H1 (cell line): Measurements from ENCODE around the gene GALNT2. TPM values are rescaled to one million over a fixed set of nuclear protein-coding genes. Genes with fewer than 3 reads are reported as not detected.

ENCODE experiments used
- CTCF ChIA-PET: fragments of 300-600 bp; sonication (Branson Sonifier 250); formaldehyde crosslinking; loops from one replicate; lab custom pipeline; 2021; ENCODE audit not compliant: partially characterized antibody; lab: Charles Lee
- POLR2A ChIA-PET: fragments of 300-600 bp; sonication (Branson Sonifier 250); formaldehyde crosslinking; loops from one replicate; lab custom pipeline; 2021; ENCODE audit warnings: inconsistent platforms; ENCODE audit not compliant: partially characterized antibody; lab: Charles Lee
- DNase-seq, 2 experiments: peaks; one replicate each; pipeline versions ENCODE4 v3.0.0 to v3.0.0-alpha.2; 2010 to 2022; ENCODE audit warnings: low spot score in 2 of 2, low read depth in 1 of 2, mixed read lengths in 1 of 2
- FAIRE-seq: peaks from 2 replicates; lab custom pipeline; 2011; peaks lifted over from hg19 to GRCh38; lab: Jason Lieb, UNC
- H2AFZ ChIP-seq: 2 replicates; pipeline ENCODE4 v1.8.1; 2012; ENCODE audit warnings: low read length, inconsistent platforms
- H2AK5ac ChIP-seq: 2 replicates; pipeline ENCODE4 v1.6.1; 2013; ENCODE audit warnings: low read depth, low read length
- H2BK120ac ChIP-seq: replicated peaks from 2 replicates; pipeline ENCODE3; 2013; ENCODE audit warnings: low read depth, low read length, inconsistent platforms
- H2BK12ac ChIP-seq: 2 replicates; pipeline ENCODE4 v1.6.1; 2013; ENCODE audit warnings: low read depth, low read length
- H2BK15ac ChIP-seq: 2 replicates; pipeline ENCODE4 v1.6.1; 2013; ENCODE audit warnings: low read length
- H2BK20ac ChIP-seq: 2 replicates; pipeline ENCODE4 v1.6.1; 2013; ENCODE audit warnings: low read length
- H2BK5ac ChIP-seq: 2 replicates; pipeline ENCODE4 v1.6.1; 2013; ENCODE audit warnings: low read depth, low read length
- H3K14ac ChIP-seq: 2 replicates; pipeline ENCODE4 v1.6.1; 2013; ENCODE audit warnings: inconsistent platforms; ENCODE audit not compliant: insufficient read length
- H3K18ac ChIP-seq: 2 replicates; pipeline ENCODE4 v1.6.1; 2013; ENCODE audit warnings: low read length; ENCODE audit errors: extremely low read depth
- H3K23ac ChIP-seq: 2 replicates; pipeline ENCODE4 v1.6.1; 2013; ENCODE audit warnings: inconsistent platforms; ENCODE audit not compliant: insufficient read length
- H3K23me2 ChIP-seq: 2 replicates; pipeline ENCODE4 v1.6.1; 2013; ENCODE audit warnings: low read depth, low read length
- H3K27ac ChIP-seq: 2 replicates; pipeline ENCODE4 v1.6.1; 2011; ENCODE audit warnings: low read depth, low read length, inconsistent platforms
- H3K27me3 ChIP-seq, 4 experiments: replicated peaks in 1 of 4; 1 replicate in 1 of 4; 2 replicates in 3 of 4; pipeline versions ENCODE4 v1.6.1 to v1.8.1; 2011 to 2013; ENCODE audit warnings: low read length in 3 of 4, mild to moderate bottlenecking in 3 of 4, inconsistent platforms in 2 of 4, mixed read lengths in 2 of 4, moderate library complexity in 1 of 4; ENCODE audit not compliant: control insufficient read depth in 3 of 4, insufficient read depth in 3 of 4; ENCODE audit errors: extremely low read depth in 1 of 4
- H3K36me3 ChIP-seq, 4 experiments: 2 replicates each; pipeline versions ENCODE4 v1.6.1 to v1.8.1; 2011 to 2013; ENCODE audit warnings: mild to moderate bottlenecking in 4 of 4, low read length in 3 of 4, moderate library complexity in 2 of 4, control low read depth in 1 of 4, inconsistent platforms in 1 of 4; ENCODE audit not compliant: insufficient read depth in 4 of 4, control insufficient read depth in 2 of 4
- H3K4ac ChIP-seq: replicated peaks from 2 replicates; pipeline ENCODE3; 2013; ENCODE audit warnings: low read length, low read depth, mixed read lengths, inconsistent platforms; ENCODE audit not compliant: insufficient read length
- H3K4me1 ChIP-seq, 4 experiments: replicated peaks in 1 of 4; 1 replicate in 1 of 4; 2 replicates in 3 of 4; pipeline versions ENCODE4 v1.6.1 to v1.8.1; 2011 to 2013; ENCODE audit warnings: low read length in 3 of 4, inconsistent platforms in 2 of 4, mixed read lengths in 1 of 4; ENCODE audit not compliant: insufficient read depth in 4 of 4, control insufficient read depth in 3 of 4
- H3K4me2 ChIP-seq, 2 experiments: 2 replicates each; pipeline versions ENCODE4 v1.6.1 to v1.8.1; 2011 to 2013; ENCODE audit warnings: low read depth in 2 of 2, low read length in 2 of 2, control low read depth in 1 of 2, inconsistent platforms in 1 of 2, mild to moderate bottlenecking in 1 of 2; ENCODE audit not compliant: insufficient read depth in 1 of 2
- H3K4me3 ChIP-seq, 4 experiments: fragments of 200-600, 300-600 bp in 1 of 4; sonication (generic), shearing (Covaris generic), sonication (Bioruptor Twin) in 1 of 4; 2 replicates each; pipeline versions ENCODE4 v1.5.1 to v1.8.1; 2011 to 2016; ENCODE audit warnings: low read length in 4 of 4, low read depth in 3 of 4, control low read depth in 2 of 4, inconsistent platforms in 2 of 4, mild to moderate bottlenecking in 2 of 4, mixed read lengths in 1 of 4, moderate library complexity in 1 of 4; ENCODE audit not compliant: insufficient read depth in 2 of 4; ENCODE audit errors: extremely low read depth in 1 of 4
- H3K56ac ChIP-seq: replicated peaks from 2 replicates; pipeline ENCODE3; 2013; ENCODE audit warnings: low read depth, mild to moderate bottlenecking, mixed read lengths, low read length, inconsistent platforms; ENCODE audit not compliant: insufficient read length
- H3K79me1 ChIP-seq: 2 replicates; pipeline ENCODE4 v1.6.1; 2013; ENCODE audit warnings: low read depth, low read length, control low read depth
- H3K79me2 ChIP-seq, 2 experiments: 2 replicates each; pipeline versions ENCODE4 v1.6.1 to v1.8.1; 2012 to 2013; ENCODE audit warnings: low read length in 2 of 2, mild to moderate bottlenecking in 2 of 2, inconsistent platforms in 1 of 2; ENCODE audit not compliant: insufficient read depth in 2 of 2, control insufficient read depth in 1 of 2
- H3K9ac ChIP-seq, 4 experiments: replicated peaks in 1 of 4; 1 replicate in 1 of 4; 2 replicates in 3 of 4; pipeline versions ENCODE4 v1.6.1 to v1.8.1; 2011 to 2013; ENCODE audit warnings: low read depth in 3 of 4, low read length in 3 of 4, control low read depth in 2 of 4, mild to moderate bottlenecking in 2 of 4, moderate library complexity in 2 of 4, inconsistent platforms in 1 of 4; ENCODE audit errors: extremely low read depth in 1 of 4
- H3K9me3 ChIP-seq, 2 experiments: 2 replicates each; pipeline versions ENCODE4 v1.6.1 to v1.8.1; 2012 to 2013; ENCODE audit warnings: mild to moderate bottlenecking in 2 of 2, moderate library complexity in 2 of 2, control low read depth in 1 of 2, inconsistent platforms in 1 of 2, low read depth in 1 of 2, low read length in 1 of 2, mixed read lengths in 1 of 2; ENCODE audit not compliant: insufficient read depth in 2 of 2
- H4K20me1 ChIP-seq, 2 experiments: replicated peaks in 1 of 2; 2 replicates each; pipeline versions ENCODE3 to v1.8.1; 2011 to 2013; ENCODE audit warnings: inconsistent platforms in 2 of 2, low read length in 2 of 2, mild to moderate bottlenecking in 1 of 2; ENCODE audit not compliant: insufficient read depth in 2 of 2, control insufficient read depth in 1 of 2
- H4K5ac ChIP-seq: 2 replicates; pipeline ENCODE4 v1.6.1; 2013; ENCODE audit warnings: low read length, low read depth, mixed read lengths, inconsistent platforms; ENCODE audit not compliant: insufficient read length
- H4K8ac ChIP-seq: 2 replicates; pipeline ENCODE4 v1.8.0; 2013; ENCODE audit warnings: mild to moderate bottlenecking, moderate library complexity, low read length, inconsistent platforms; ENCODE audit not compliant: insufficient read depth; ENCODE audit errors: extremely low read depth
- H4K91ac ChIP-seq: replicated peaks from 2 replicates; pipeline ENCODE3; 2013; ENCODE audit warnings: low read length, mixed read lengths, inconsistent platforms; ENCODE audit not compliant: insufficient read length
- BRCA1 ChIP-seq: IDR thresholded peaks from 2 replicates; pipeline ENCODE4 v1.6.1; 2012; ENCODE audit warnings: low read depth, low read length, improper control_type of control experiment
- CEBPB ChIP-seq: IDR thresholded peaks from 2 replicates; pipeline ENCODE4 v1.6.1; 2012; ENCODE audit warnings: low read depth, low read length
- CHD1 ChIP-seq: IDR thresholded peaks from 2 replicates; pipeline ENCODE4 v1.6.1; 2012; ENCODE audit warnings: low read depth, low read length, improper control_type of control experiment
- FOSL1 ChIP-seq: IDR thresholded peaks from 2 replicates; pipeline ENCODE4 v1.6.1; 2011; ENCODE audit warnings: mild to moderate bottlenecking, low read depth, low read length, moderate library complexity; ENCODE audit not compliant: insufficient read depth
- HDAC6 ChIP-seq: IDR thresholded peaks from one replicate; pipeline ENCODE4 v1.7.1; 2012; ENCODE audit warnings: low read depth, mild to moderate bottlenecking, inconsistent platforms, low read length, moderate library complexity
- SAP30 ChIP-seq: fragments of 300-600 bp; sonication (generic); IDR thresholded peaks from 2 replicates; pipeline ENCODE4 v1.7.1; 2012; ENCODE audit warnings: low read length, moderate library complexity, mild to moderate bottlenecking, inconsistent platforms; ENCODE audit not compliant: insufficient read depth, insufficient replicate concordance
- SIX5 ChIP-seq: IDR thresholded peaks from 2 replicates; pipeline ENCODE4 v1.6.1; 2011; ENCODE audit warnings: mild to moderate bottlenecking, low read depth, low read length
- SP2 ChIP-seq: IDR thresholded peaks from 2 replicates; pipeline ENCODE4 v1.6.1; 2012; ENCODE audit warnings: mild to moderate bottlenecking, low read length, inconsistent platforms
- SRF ChIP-seq: IDR thresholded peaks from 2 replicates; pipeline ENCODE4 v1.6.1; 2011; ENCODE audit warnings: mild to moderate bottlenecking, low read depth, low read length, moderate library complexity
- ZNF274 ChIP-seq: IDR thresholded peaks from 2 replicates; pipeline ENCODE4 v1.7.0; 2012; ENCODE audit warnings: low read length, borderline replicate concordance; ENCODE audit errors: extremely low read depth
- WGBS, 2 experiments: shearing (Covaris generic) in 1 of 2; methylation state at CpG; one replicate each; pipeline versions ENCODE4 v1.1.6 to v1.1.7; 2013 to 2015; ENCODE audit warnings: low lambda C conversion rate in 2 of 2, mixed read lengths in 2 of 2, inconsistent platforms in 1 of 2, low coverage in 1 of 2, missing lambda C conversion rate in 1 of 2; ENCODE audit not compliant: insufficient replicate concordance in 2 of 2, insufficient coverage in 1 of 2, insufficient read length in 1 of 2; ENCODE audit errors: extremely low coverage in 1 of 2, missing lambda C conversion rate in 1 of 2; 5-methylcytosine and 5-hydroxymethylcytosine counted together
- polyA plus RNA-seq, 7 experiments: library from polyadenylated mRNA; depleted of rRNA in 3 of 7; stranded (reverse) in 5 of 7; unstranded in 2 of 7; fragments of >200 nt in 5 of 7; fragments of 200-250 nt in 2 of 7; gene quantifications; 1 replicate in 5 of 7; 2 replicates in 1 of 7; 4 replicates in 1 of 7; pipeline versions ENCODE4 v1.2.1 to v1.2.3, GENCODE V29; 2011 to 2013; ENCODE audit warnings: missing spikeins in 2 of 7, mixed read lengths in 2 of 7
- total RNA-seq: library from RNA; stranded (reverse); fragmentation: NEBNext Ultra II Directional; extraction: Animal tissue kit (Norgen Biotek cat#: 25700); gene quantifications from 2 replicates; pipeline ENCODE4 v1.2.1, GENCODE V29; 2021
- TF ChIP-seq, protein P1 (sequence below), 3 experiments: IDR thresholded peaks; 1 replicate in 2 of 3; 2 replicates in 1 of 3; pipeline versions ENCODE4 v1.5.1 to v1.6.1; 2011; ENCODE audit warnings: low read length in 3 of 3, mild to moderate bottlenecking in 3 of 3, inconsistent platforms in 2 of 3, low read depth in 1 of 3, moderate library complexity in 1 of 3; ENCODE audit not compliant: insufficient read depth in 1 of 3; ENCODE audit errors: control extremely low read depth in 1 of 3
- TF ChIP-seq, protein P2 (sequence below): IDR thresholded peaks from 2 replicates; pipeline ENCODE4 v1.6.1; 2012; ENCODE audit warnings: inconsistent platforms

The GALNT2 gene
- total and polyA plus RNA-seq, 2 of the 8 experiments (the other 6 are each of a cell fraction or from before 2014, with no cell fraction given) = 34.5 to 75.3 TPM

GRCh38 chr1:230176326-230176725, 109.3 kb downstream of the GALNT2 start:
- Histone ChIP-seq H3K27me3 (no peaks in the 10 kb centered on the region), H4K8ac (no peak overlapping the region), H3K79me2 (peaks cover 0 to 10% of the 10 kb centered on the region in 2 experiments; a peak in 3 of 4 replicates), H3K56ac (no peak overlapping the region), H2BK15ac (no peak overlapping the region), H3K23me2 (no peaks in the 10 kb centered on the region), H3K79me1 (no peaks in the 10 kb centered on the region), H4K20me1 (no peaks in the 10 kb centered on the region), H3K4me2 (no peak overlapping the region), H3K9ac (no peak overlapping the region), H2BK120ac (no peak overlapping the region), H3K18ac (no peak overlapping the region), H3K27ac (no peak overlapping the region), H2BK20ac (no peak overlapping the region), H3K14ac (no peak overlapping the region), H4K5ac (no peak overlapping the region), H2AFZ (no peak overlapping the region), H3K23ac (no peak overlapping the region), H4K91ac (no peak overlapping the region), H3K4me1 (peaks cover 0 to 16% (median 5%) of the 10 kb centered on the region in 4 experiments; a peak in 6 of 7 replicates), H3K36me3 (peaks cover 0 to 6% (median 1%) of the 10 kb centered on the region in 4 experiments; a peak in 3 of 8 replicates), H3K4me3 (no peak overlapping the region), H2BK5ac (no peak overlapping the region), H3K9me3 (no peaks in the 10 kb centered on the region), H3K4ac (no peak overlapping the region), H2BK12ac (no peak overlapping the region), H2AK5ac (no peak overlapping the region)
- FAIRE-seq (no peak), DNase-seq (peak in 1 of 2 experiments; percentile 3)
- WGBS, 2 experiments = 83% methylated on average over 4 of the region's 4 CpGs; no CpG with 5 or more reads in 1 of the 2 experiments
- ChIA-PET POLR2A (no interaction called here), CTCF (interaction anchor here (0.7 to 1.2 kb wide), 3 partner anchors 10 to 328 kb away, joined by 3 to 4 read pairs (median 3); no protein-coding TSS in a partner anchor)
- no peak for TF ChIP-seq CEBPB
- TF ChIP-seq SIX5 = no peak
- TF ChIP-seq, protein P1, sequence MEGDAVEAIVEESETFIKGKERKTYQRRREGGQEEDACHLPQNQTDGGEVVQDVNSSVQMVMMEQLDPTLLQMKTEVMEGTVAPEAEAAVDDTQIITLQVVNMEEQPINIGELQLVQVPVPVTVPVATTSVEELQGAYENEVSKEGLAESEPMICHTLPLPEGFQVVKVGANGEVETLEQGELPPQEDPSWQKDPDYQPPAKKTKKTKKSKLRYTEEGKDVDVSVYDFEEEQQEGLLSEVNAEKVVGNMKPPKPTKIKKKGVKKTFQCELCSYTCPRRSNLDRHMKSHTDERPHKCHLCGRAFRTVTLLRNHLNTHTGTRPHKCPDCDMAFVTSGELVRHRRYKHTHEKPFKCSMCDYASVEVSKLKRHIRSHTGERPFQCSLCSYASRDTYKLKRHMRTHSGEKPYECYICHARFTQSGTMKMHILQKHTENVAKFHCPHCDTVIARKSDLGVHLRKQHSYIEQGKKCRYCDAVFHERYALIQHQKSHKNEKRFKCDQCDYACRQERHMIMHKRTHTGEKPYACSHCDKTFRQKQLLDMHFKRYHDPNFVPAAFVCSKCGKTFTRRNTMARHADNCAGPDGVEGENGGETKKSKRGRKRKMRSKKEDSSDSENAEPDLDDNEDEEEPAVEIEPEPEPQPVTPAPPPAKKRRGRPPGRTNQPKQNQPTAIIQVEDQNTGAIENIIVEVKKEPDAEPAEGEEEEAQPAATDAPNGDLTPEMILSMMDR (IDR thresholded peaks at IDR 0.05; ENCODE audit: control extremely low read depth in 1 of 3, insufficient read depth in 1 of 3, low read depth in 1 of 3, low read length in 3 of 3) = no peak
- TF ChIP-seq SRF = no peak
- TF ChIP-seq, protein P2, sequence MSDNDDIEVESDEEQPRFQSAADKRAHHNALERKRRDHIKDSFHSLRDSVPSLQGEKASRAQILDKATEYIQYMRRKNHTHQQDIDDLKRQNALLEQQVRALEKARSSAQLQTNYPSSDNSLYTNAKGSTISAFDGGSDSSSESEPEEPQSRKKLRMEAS = no peak
- TF ChIP-seq HDAC6 = no peak
- no peak for TF ChIP-seq CHD1
- TF ChIP-seq FOSL1 = no peak
- no peak for TF ChIP-seq BRCA1
- TF ChIP-seq SP2 = no peak
- no peak for TF ChIP-seq SAP30
- no peak for TF ChIP-seq ZNF274
